ENCODE measurements around the gene OR2AP1. TPM values are rescaled to one million over a fixed set of nuclear protein-coding genes. Genes with fewer than 3 reads are reported as not detected.
"Not testable (repeated sequence)": the region's sequence is repeated elsewhere in the genome, so short reads cannot be mapped to it uniquely, and the experiment has no call there.

Gene OR2AP1
- polyA plus RNA-seq: not detected

GRCh38 chr12:55572168-55572567 is at the start of gene OR2AP1:
Gene OR2AP1, plus strand, starts transcription at chr12:55572468. Its CDS starts 1,947 bp downstream, at chr12:55574415.
- 82 to 89% (median 89%) methylated on average over 1 of the region's 1 CpG for WGBS, 3 donors
- no peak within 1 kb of the TSS for H3K27ac ChIP-seq (ENCODE audit: low read depth, low read length)

GRCh38 chr12:55548235-55548634 is 24.0 kb upstream of the OR2AP1 start:
- 50 to 88% (median 58%) methylated on average over 2 of the region's 2 CpGs for WGBS, 3 donors
- not testable (repeated sequence) for H3K27ac ChIP-seq (ENCODE audit: low read depth, low read length)

GRCh38 chr12:55548756-55549155 is 23.5 kb upstream of the OR2AP1 start:
- H3K27ac ChIP-seq (ENCODE audit: low read depth, low read length): no peak overlapping the region

- no peak within 1 kb of the TSS for H3K27ac ChIP-seq (ENCODE audit: low read depth, low read length)
- 35 to 44% (median 36%) methylated on average over 2 of the region's 2 CpGs for WGBS, 3 donors
These were observed 23.0 kb upstream of the OR2AP1 start, which contains the start of gene OR6C4 for GRCh38 chr12:55549302-55549701. Gene OR6C4, plus strand, starts transcription at chr12:55549602. Its CDS starts 1,625 bp downstream, at chr12:55551227.

GRCh38 chr12:55554296-55554695 is 18.0 kb upstream of the OR2AP1 start:
- no peak overlapping the region for H3K27ac ChIP-seq (ENCODE audit: low read depth, low read length)

- H3K27ac ChIP-seq (ENCODE audit: low read depth, low read length): not testable (repeated sequence)
These were observed 2.2 kb upstream of the OR2AP1 start for GRCh38 chr12:55570060-55570459.

- 88 to 94% (median 93%) methylated on average over 1 of the region's 1 CpG for WGBS, 3 donors
These were observed 1.6 kb upstream of the OR2AP1 start for GRCh38 chr12:55570689-55571088.

GRCh38 chr12:55582066-55582465 is 9.8 kb downstream of the OR2AP1 start:
- H3K27ac ChIP-seq (ENCODE audit: low read depth, low read length): no peak overlapping the region
- WGBS, 3 donors: 89 to 97% (median 91%) methylated on average over 2 of the region's 2 CpGs

More at GRCh38 chr12:55570689-55571088, 1.6 kb upstream of the OR2AP1 start:
- H3K27ac ChIP-seq (ENCODE audit: low read depth, low read length): not testable (repeated sequence)

GRCh38 chr12:55585817-55586216 is 13.5 kb downstream of the OR2AP1 start:
- WGBS, 3 donors: 32 to 87% (median 85%) methylated on average over 2 of the region's 2 CpGs
- no peak overlapping the region for H3K27ac ChIP-seq (ENCODE audit: low read depth, low read length)

GRCh38 chr12:55590152-55590551 is 17.9 kb downstream of the OR2AP1 start:
- 63 to 70% (median 69%) methylated on average over 12 of the region's 12 CpGs for WGBS, 3 donors
- not testable (repeated sequence) for H3K27ac ChIP-seq (ENCODE audit: low read depth, low read length)

GRCh38 chr12:55607821-55608594 is 35.7 kb downstream of the OR2AP1 start:
- H3K27ac ChIP-seq (ENCODE audit: low read depth, low read length): no peak overlapping the region
- WGBS, 3 donors: 66 to 70% (median 67%) methylated on average over 8 of the region's 8 CpGs

- WGBS, 3 donors: 82 to 93% (median 90%) methylated on average over 1 of the region's 1 CpG
- no peak overlapping the region for H3K27ac ChIP-seq (ENCODE audit: low read depth, low read length)
These were observed 38.3 kb downstream of the OR2AP1 start for GRCh38 chr12:55610598-55610997.

- no peak overlapping the region for H3K27ac ChIP-seq (ENCODE audit: low read depth, low read length)
- WGBS, 3 donors: 45 to 74% (median 74%) methylated on average over 2 of the region's 2 CpGs
These were observed 40.4 kb downstream of the OR2AP1 start for GRCh38 chr12:55612646-55613045.

- H3K27ac ChIP-seq (ENCODE audit: low read depth, low read length): no peak overlapping the region
- 92 to 97% (median 96%) methylated on average over 1 of the region's 1 CpG for WGBS, 3 donors
These were observed 42.5 kb downstream of the OR2AP1 start for GRCh38 chr12:55614764-55615163.

GRCh38 chr12:55619354-55620138 is 47.3 kb downstream of the OR2AP1 start:
- 3 to 7% (median 6%) methylated on average over 6 of the region's 6 CpGs for WGBS, 3 donors
- no peak overlapping the region for H3K27ac ChIP-seq (ENCODE audit: low read depth, low read length)

- H3K27ac ChIP-seq (ENCODE audit: low read depth, low read length): no peak overlapping the region
These were observed 51.8 kb downstream of the OR2AP1 start for GRCh38 chr12:55624056-55624455.

All from adipose tissue (tissue), 3 donors.